Heart left ventricle (tissue), 13 donors: ENCODE results near the gene SVBP.

Source experiments
- CTCF ChIP-seq, 12 donors: fragments of 200-600 bp; sonication (generic) in 4 of 12; IDR thresholded peaks; one replicate each; pipeline versions ENCODE4 v1.5.0 to v1.8.0; 2018 to 2022; ENCODE audit warnings: antibody characterized with exemption in 12 of 12, mild to moderate bottlenecking in 5 of 12
- POLR2A ChIP-seq, 2 donors: fragments of 450-650 bp; IDR thresholded peaks; one replicate each; pipeline ENCODE4 v1.6.1; 2017; ENCODE audit warnings: antibody characterized with exemption in 2 of 2, mild to moderate bottlenecking in 2 of 2, moderate library complexity in 2 of 2
- donor health status: ischemic (EF 13 %, LVEDD 7.1; RV severe dilation, severe dysfunction).
- donor health status: DM: no; HTN: yes; CAD: no.
- donor health status: DM: no; HTN: no; CAD: no.
- donor health status: ischemic (EF 25% LVEDD 6.9; RV normal size, moderate dysfunction).
- donor health status: ischemic (EF 25% LVEDD 5.7; RV mildly dilated, moderate dysfunction).
- donor health status: ischemic (EF 35%, LVEDD 5.7; RV mildly dilated, moderate dysfunction).
- donor health status: nonischemic (EF 11% LVEDD 7.7; RV severe dilation, severe dysfunction).
- donor health status: DM: yes; HTN: yes; CAD: no.
- donor health status: PGD.
- donor health status: ischemic (EF 29% LVEDD 5.4; RV normal size, mild dysfunction).
- donor health status: nonischemic (EF 23%, LVEDD 6.1; RV moderate dilation, normal function).

GRCh38 chr1:42757892-42758275 lies 59.3 kb downstream of the SVBP start:
- TF ChIP-seq CTCF (IDR thresholded peaks at IDR 0.05) (no peak), POLR2A (IDR thresholded peaks at IDR 0.05) (no peak)
